HCT116 (cell line): Measurements from ENCODE around the gene RHD. TPM values are rescaled to one million over a fixed set of nuclear protein-coding genes. Genes with fewer than 3 reads are reported as not detected.

Experiments used
- ATAC-seq: fragments of 200-7000 bp; cut with Tn5 transposase; 2 replicates; pipeline ENCODE4 v1.9.1; 2020; ENCODE audit warnings: mild to moderate bottlenecking, moderate library complexity
- BruUV-seq: library from RNA; stranded (reverse); fragments of 400-500 nt; replicated peaks from 2 replicates; lab custom pipeline; 2021; lab: Mats Ljungman, UMichigan
- CTCF ChIA-PET: fragments of 300-600 bp; sonication (Branson Sonifier 250); formaldehyde crosslinking; loops from one replicate; lab custom pipeline; 2021; ENCODE audit warnings: antibody characterized with exemption; lab: Charles Lee
- POLR2A ChIA-PET: fragments of 300-600, 350-600 bp; sonication (Branson Sonifier 250); formaldehyde crosslinking; loops from one replicate; lab custom pipeline; 2021; ENCODE audit warnings: antibody characterized with exemption; lab: Charles Lee
- RAD21 ChIA-PET, 2 experiments: fragments of 300-600 bp; sonication (Branson Sonifier 250); formaldehyde crosslinking; loops; one replicate each; lab custom pipeline; 2023; ENCODE audit warnings: low total read pairs in 2 of 2; ENCODE audit not compliant: uncharacterized antibody in 2 of 2, unreplicated experiment in 2 of 2, low non-redundant PET in 1 of 2; lab: Charles Lee
- DNase-seq: peaks from one replicate; pipeline ENCODE4 v3.0.0-alpha.2; 2010; ENCODE audit warnings: low read depth, low spot score
- H2AFZ ChIP-seq: fragments of 200-600 bp; shearing (Covaris generic), sonication (generic); 2 replicates; pipeline ENCODE4 v1.6.1; 2017; ENCODE audit warnings: low read depth, mixed run types, mixed read lengths, antibody characterized with exemption, low read length; ENCODE audit not compliant: poor library complexity, severe bottlenecking
- H3K27ac ChIP-seq: 2 replicates; pipeline ENCODE4 v1.5.1; 2012; ENCODE audit warnings: low read depth, low read length
- H3K27me3 ChIP-seq: fragments of 200-600 bp; sonication (generic); 2 replicates; pipeline ENCODE4 v1.6.1; 2016; ENCODE audit warnings: mixed run types, low read length, mixed read lengths; ENCODE audit not compliant: insufficient read depth
- H3K36me3 ChIP-seq, 2 experiments: fragments of 200-500 bp in 1 of 2; fragments of 200-600 bp in 1 of 2; sonication (Bioruptor generic) in 1 of 2; sonication (generic) in 1 of 2; 2 replicates each; pipeline versions ENCODE4 v1.5.1 to v1.6.1; 2014 to 2016; ENCODE audit warnings: low read length in 2 of 2, inconsistent platforms in 1 of 2, mixed read lengths in 1 of 2, mixed run types in 1 of 2; ENCODE audit not compliant: insufficient read depth in 2 of 2, control insufficient read depth in 1 of 2
- H3K4me1 ChIP-seq, 2 experiments: fragments of 200-600 bp in 1 of 2; sonication (generic) in 1 of 2; 2 replicates each; pipeline versions ENCODE4 v1.5.1 to v1.6.1; 2012 to 2017; ENCODE audit warnings: low read length in 2 of 2, inconsistent platforms in 1 of 2, mild to moderate bottlenecking in 1 of 2, mixed read lengths in 1 of 2, mixed run types in 1 of 2, moderate library complexity in 1 of 2; ENCODE audit not compliant: insufficient read depth in 2 of 2, control insufficient read depth in 1 of 2
- H3K4me2 ChIP-seq: fragments of 200-600 bp; sonication (generic); 2 replicates; pipeline ENCODE4 v1.6.1; 2017; ENCODE audit warnings: mixed run types, low read length, mixed read lengths
- H3K4me3 ChIP-seq, 2 experiments: fragments of 200-600 bp in 1 of 2; sonication (generic) in 1 of 2; replicated peaks in 1 of 2; 2 replicates each; pipeline ENCODE4 v1.5.1; 2011 to 2016; ENCODE audit warnings: low read length in 2 of 2, control low read depth in 1 of 2, low read depth in 1 of 2, mild to moderate bottlenecking in 1 of 2, mixed read lengths in 1 of 2, mixed run types in 1 of 2
- H3K79me2 ChIP-seq: fragments of 200-600 bp; sonication (generic); 2 replicates; pipeline ENCODE4 v1.6.1; 2017; ENCODE audit warnings: mild to moderate bottlenecking, mixed run types, low read length, moderate library complexity, mixed read lengths; ENCODE audit not compliant: insufficient read depth
- H3K9ac ChIP-seq: fragments of 200-600 bp; sonication (generic); 2 replicates; pipeline ENCODE4 v1.6.1; 2016; ENCODE audit warnings: low read length, mixed read lengths
- H3K9me2 ChIP-seq: fragments of 200-600 bp; sonication (generic), shearing (Covaris generic); 2 replicates; pipeline ENCODE4 v1.6.1; 2017; ENCODE audit warnings: mixed run types, mild to moderate bottlenecking, moderate library complexity; ENCODE audit not compliant: insufficient read depth
- H3K9me3 ChIP-seq, 2 experiments: fragments of 200-500 bp in 1 of 2; fragments of 200-600 bp in 1 of 2; sonication (Bioruptor generic) in 1 of 2; sonication (generic) in 1 of 2; 2 replicates each; pipeline ENCODE4 v1.6.1; 2014 to 2017; ENCODE audit warnings: low read length in 2 of 2, mixed read lengths in 2 of 2, inconsistent platforms in 1 of 2, low read depth in 1 of 2, mild to moderate bottlenecking in 1 of 2, mixed run types in 1 of 2, moderate library complexity in 1 of 2; ENCODE audit not compliant: control insufficient read depth in 1 of 2, insufficient read depth in 1 of 2
- H4K20me1 ChIP-seq: fragments of 200-600 bp; sonication (generic), shearing (Covaris generic); 2 replicates; pipeline ENCODE4 v1.6.1; 2017; ENCODE audit warnings: mixed run types, mild to moderate bottlenecking, moderate library complexity; ENCODE audit not compliant: insufficient read depth
- CBX3 ChIP-seq: IDR thresholded peaks from 2 replicates; pipeline ENCODE4 v1.6.1; 2012; ENCODE audit warnings: low read depth
- CEBPB ChIP-seq: IDR thresholded peaks from 2 replicates; pipeline ENCODE4 v1.6.1; 2012; ENCODE audit warnings: low read depth
- EGR1 ChIP-seq: IDR thresholded peaks from 2 replicates; pipeline ENCODE4 v1.6.1; 2012; ENCODE audit warnings: low read depth
- ELF1 ChIP-seq: IDR thresholded peaks from 2 replicates; pipeline ENCODE4 v1.6.1; 2012; ENCODE audit warnings: low read depth, borderline replicate concordance
- EZH2phosphoT487 ChIP-seq: fragments of 200-600 bp; IDR thresholded peaks from 2 replicates; pipeline ENCODE4 v1.6.1; 2018; ENCODE audit warnings: antibody characterized with exemption, borderline replicate concordance
- SIN3A ChIP-seq: IDR thresholded peaks from 2 replicates; pipeline ENCODE4 v1.6.1; 2012; ENCODE audit warnings: low read depth
- SP1 ChIP-seq: IDR thresholded peaks from 2 replicates; pipeline ENCODE4 v1.6.1; 2012; ENCODE audit warnings: low read depth
- TCF7L2 ChIP-seq: IDR thresholded peaks from 2 replicates; pipeline ENCODE4 v1.7.0; 2011; ENCODE audit warnings: borderline replicate concordance, inconsistent platforms; ENCODE audit not compliant: insufficient read depth, insufficient read length; ENCODE audit errors: extremely low read depth
- ZFX ChIP-seq: fragments of 450-650 bp; IDR thresholded peaks from 2 replicates; pipeline ENCODE4 v1.6.1; 2017
- intact Hi-C: fragments of 100-400 bp; cut with micrococcal nuclease; formaldehyde crosslinking; loops from 2 replicates; pipeline ENCODE4 v1.10.0; 2022
- total RNA-seq: library from RNA; stranded (reverse); gene quantifications from one replicate; pipeline ENCODE4 v1.2.1, GENCODE V29; 2021; ENCODE audit not compliant: unreplicated experiment
- TF ChIP-seq, protein P1 (sequence below): IDR thresholded peaks from 2 replicates; pipeline ENCODE4 v1.6.1; 2012; ENCODE audit warnings: low read depth
- TF ChIP-seq, protein P2 (sequence below), 3 experiments: fragments of 200-600 bp in 1 of 3; sonication (generic) in 1 of 3; IDR thresholded peaks in 2 of 3; conservative IDR thresholded peaks in 1 of 3; 2 replicates each; pipeline ENCODE4 v1.5.1; 2012 to 2017; ENCODE audit warnings: low read depth in 2 of 3, low read length in 2 of 3, antibody characterized with exemption in 1 of 3, borderline replicate concordance in 1 of 3, control low read depth in 1 of 3, mild to moderate bottlenecking in 1 of 3, mixed read lengths in 1 of 3, mixed run types in 1 of 3, moderate library complexity in 1 of 3; ENCODE audit not compliant: insufficient read depth in 1 of 3
- TF ChIP-seq, protein P3 (sequence below): IDR thresholded peaks from 2 replicates; pipeline ENCODE4 v1.6.1; 2011; ENCODE audit warnings: mild to moderate bottlenecking, low read length, moderate library complexity; ENCODE audit not compliant: insufficient replicate concordance; ENCODE audit errors: extremely low read depth

Gene RHD
- total RNA-seq, 1 experiment from 2014 or later = not detected

DNA sequence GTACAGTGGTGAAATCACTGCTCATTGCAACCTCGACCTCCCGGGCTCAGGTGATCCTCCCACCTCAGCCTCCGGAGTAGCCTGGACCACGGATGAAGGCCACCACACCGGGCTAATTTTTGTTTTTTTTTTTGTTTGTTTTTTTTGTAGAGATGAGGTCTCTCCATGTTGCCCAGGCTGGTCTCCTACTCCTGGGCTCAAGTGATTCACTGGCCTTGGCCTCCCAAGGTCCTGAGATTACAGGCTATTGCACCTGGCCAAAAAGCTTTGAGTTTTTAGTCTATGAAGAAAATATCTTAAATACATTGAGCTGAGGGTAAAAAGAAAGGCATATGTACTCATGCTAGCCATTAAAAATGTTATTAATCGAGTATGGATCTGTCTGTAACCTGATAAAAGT, 69.4 kb downstream of the RHD start:
- POLR2A ChIA-PET = interaction anchor here (1.2 kb wide), 1 partner anchor 94 kb away, joined by 4 read pairs; the partner anchor contains the start of gene RSRP1
- no peak for TF ChIP-seq TCF7L2
- TF ChIP-seq SIN3A = no peak
- no peaks in the 10 kb centered on the region for H3K27me3 ChIP-seq
- no peak overlapping the region for H2AFZ ChIP-seq
- H3K9me3 ChIP-seq = no peaks in the 10 kb centered on the region
- ATAC-seq = no peak
- H3K9me2 ChIP-seq = no peaks in the 10 kb centered on the region
- intact Hi-C loops = loop anchor here (5.0 kb wide), 1 partner anchor 94 kb away; the partner anchor contains the start of gene RSRP1
- 0 out of 4 replicates have a peak, but pooled peaks cover 0 to 3% of the 10 kb centered on the region in 2 experiments for H3K36me3 ChIP-seq
- no peaks in the 10 kb centered on the region for H4K20me1 ChIP-seq
- no peak for DNase-seq
- no peak overlapping the region for H3K27ac ChIP-seq
- RAD21 ChIA-PET = no interaction called here
- peaks cover 24 to 26% of the 10 kb centered on the region in 2 experiments for H3K4me1 ChIP-seq
- H3K9ac ChIP-seq = no peak overlapping the region
- no peak overlapping the region for H3K4me3 ChIP-seq
- H3K79me2 ChIP-seq = peaks cover 60% of the 10 kb centered on the region
- CTCF ChIA-PET = no interaction called here
- no peak overlapping the region for H3K4me2 ChIP-seq
- BruUV-seq = no TSS peak

DNA sequence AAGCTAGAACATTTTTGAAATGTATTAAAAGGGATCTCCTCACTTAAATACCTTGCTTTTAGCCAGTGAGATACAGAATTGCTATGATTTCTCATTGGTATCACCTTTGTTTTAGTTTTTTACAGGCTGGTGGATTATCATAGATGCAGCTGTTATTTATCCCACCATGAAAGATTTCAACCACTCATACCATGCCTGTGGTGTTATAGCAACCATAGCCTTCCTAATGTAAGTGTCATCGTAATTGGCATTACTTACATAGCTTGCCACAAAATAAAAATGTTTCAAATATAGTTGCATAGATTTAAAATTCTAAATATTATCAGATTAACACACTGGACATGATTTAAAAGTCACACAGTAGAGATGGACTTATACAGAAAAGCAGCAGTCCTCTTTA, 70.5 kb downstream of the RHD start:
- RAD21 ChIA-PET = no interaction called here
- TF ChIP-seq ZFX (no peak), CBX3 (no peak), TCF7L2 (no peak), CEBPB (no peak), EZH2phosphoT487 (no peak), SP1 (no peak), EGR1 (no peak), SIN3A (no peak), ELF1 (no peak)
- TF ChIP-seq, protein P1, sequence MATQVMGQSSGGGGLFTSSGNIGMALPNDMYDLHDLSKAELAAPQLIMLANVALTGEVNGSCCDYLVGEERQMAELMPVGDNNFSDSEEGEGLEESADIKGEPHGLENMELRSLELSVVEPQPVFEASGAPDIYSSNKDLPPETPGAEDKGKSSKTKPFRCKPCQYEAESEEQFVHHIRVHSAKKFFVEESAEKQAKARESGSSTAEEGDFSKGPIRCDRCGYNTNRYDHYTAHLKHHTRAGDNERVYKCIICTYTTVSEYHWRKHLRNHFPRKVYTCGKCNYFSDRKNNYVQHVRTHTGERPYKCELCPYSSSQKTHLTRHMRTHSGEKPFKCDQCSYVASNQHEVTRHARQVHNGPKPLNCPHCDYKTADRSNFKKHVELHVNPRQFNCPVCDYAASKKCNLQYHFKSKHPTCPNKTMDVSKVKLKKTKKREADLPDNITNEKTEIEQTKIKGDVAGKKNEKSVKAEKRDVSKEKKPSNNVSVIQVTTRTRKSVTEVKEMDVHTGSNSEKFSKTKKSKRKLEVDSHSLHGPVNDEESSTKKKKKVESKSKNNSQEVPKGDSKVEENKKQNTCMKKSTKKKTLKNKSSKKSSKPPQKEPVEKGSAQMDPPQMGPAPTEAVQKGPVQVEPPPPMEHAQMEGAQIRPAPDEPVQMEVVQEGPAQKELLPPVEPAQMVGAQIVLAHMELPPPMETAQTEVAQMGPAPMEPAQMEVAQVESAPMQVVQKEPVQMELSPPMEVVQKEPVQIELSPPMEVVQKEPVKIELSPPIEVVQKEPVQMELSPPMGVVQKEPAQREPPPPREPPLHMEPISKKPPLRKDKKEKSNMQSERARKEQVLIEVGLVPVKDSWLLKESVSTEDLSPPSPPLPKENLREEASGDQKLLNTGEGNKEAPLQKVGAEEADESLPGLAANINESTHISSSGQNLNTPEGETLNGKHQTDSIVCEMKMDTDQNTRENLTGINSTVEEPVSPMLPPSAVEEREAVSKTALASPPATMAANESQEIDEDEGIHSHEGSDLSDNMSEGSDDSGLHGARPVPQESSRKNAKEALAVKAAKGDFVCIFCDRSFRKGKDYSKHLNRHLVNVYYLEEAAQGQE = no peak
- TF ChIP-seq, protein P2, sequence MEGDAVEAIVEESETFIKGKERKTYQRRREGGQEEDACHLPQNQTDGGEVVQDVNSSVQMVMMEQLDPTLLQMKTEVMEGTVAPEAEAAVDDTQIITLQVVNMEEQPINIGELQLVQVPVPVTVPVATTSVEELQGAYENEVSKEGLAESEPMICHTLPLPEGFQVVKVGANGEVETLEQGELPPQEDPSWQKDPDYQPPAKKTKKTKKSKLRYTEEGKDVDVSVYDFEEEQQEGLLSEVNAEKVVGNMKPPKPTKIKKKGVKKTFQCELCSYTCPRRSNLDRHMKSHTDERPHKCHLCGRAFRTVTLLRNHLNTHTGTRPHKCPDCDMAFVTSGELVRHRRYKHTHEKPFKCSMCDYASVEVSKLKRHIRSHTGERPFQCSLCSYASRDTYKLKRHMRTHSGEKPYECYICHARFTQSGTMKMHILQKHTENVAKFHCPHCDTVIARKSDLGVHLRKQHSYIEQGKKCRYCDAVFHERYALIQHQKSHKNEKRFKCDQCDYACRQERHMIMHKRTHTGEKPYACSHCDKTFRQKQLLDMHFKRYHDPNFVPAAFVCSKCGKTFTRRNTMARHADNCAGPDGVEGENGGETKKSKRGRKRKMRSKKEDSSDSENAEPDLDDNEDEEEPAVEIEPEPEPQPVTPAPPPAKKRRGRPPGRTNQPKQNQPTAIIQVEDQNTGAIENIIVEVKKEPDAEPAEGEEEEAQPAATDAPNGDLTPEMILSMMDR (IDR thresholded peaks at IDR 0.05 in 2 of 3, conservative IDR thresholded peaks at IDR 0.05 in 1 of 3; ENCODE audit: borderline replicate concordance in 1 of 3, insufficient read depth in 1 of 3, low read depth in 2 of 3, low read length in 2 of 3) = no peak
- TF ChIP-seq, protein P3, sequence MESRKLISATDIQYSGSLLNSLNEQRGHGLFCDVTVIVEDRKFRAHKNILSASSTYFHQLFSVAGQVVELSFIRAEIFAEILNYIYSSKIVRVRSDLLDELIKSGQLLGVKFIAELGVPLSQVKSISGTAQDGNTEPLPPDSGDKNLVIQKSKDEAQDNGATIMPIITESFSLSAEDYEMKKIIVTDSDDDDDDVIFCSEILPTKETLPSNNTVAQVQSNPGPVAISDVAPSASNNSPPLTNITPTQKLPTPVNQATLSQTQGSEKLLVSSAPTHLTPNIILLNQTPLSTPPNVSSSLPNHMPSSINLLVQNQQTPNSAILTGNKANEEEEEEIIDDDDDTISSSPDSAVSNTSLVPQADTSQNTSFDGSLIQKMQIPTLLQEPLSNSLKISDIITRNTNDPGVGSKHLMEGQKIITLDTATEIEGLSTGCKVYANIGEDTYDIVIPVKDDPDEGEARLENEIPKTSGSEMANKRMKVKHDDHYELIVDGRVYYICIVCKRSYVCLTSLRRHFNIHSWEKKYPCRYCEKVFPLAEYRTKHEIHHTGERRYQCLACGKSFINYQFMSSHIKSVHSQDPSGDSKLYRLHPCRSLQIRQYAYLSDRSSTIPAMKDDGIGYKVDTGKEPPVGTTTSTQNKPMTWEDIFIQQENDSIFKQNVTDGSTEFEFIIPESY = no peak

More for the DNA sequence above, 70.5 kb downstream of the RHD start:
- H3K4me3 ChIP-seq = no peak overlapping the region
- no peak for DNase-seq
- ChIA-PET POLR2A (no interaction called here), CTCF (no interaction called here)
- H3K4me1 ChIP-seq = peaks cover 24 to 26% of the 10 kb centered on the region in 2 experiments
- ATAC-seq = no peak
- no peak overlapping the region for H2AFZ ChIP-seq
- 0 out of 4 replicates have a peak, but pooled peaks cover 0 to 3% of the 10 kb centered on the region in 2 experiments for H3K36me3 ChIP-seq
- no peaks in the 10 kb centered on the region for H3K27me3 ChIP-seq
- H3K9ac ChIP-seq = no peak overlapping the region
- H4K20me1 ChIP-seq = no peaks in the 10 kb centered on the region
- peaks cover 60% of the 10 kb centered on the region for H3K79me2 ChIP-seq
- H3K9me3 ChIP-seq = no peaks in the 10 kb centered on the region
- BruUV-seq = no TSS peak
- intact Hi-C loops = loop anchor here (5.0 kb wide), 1 partner anchor 96 kb away; the partner anchor contains the start of gene RSRP1
- H3K27ac ChIP-seq = no peak overlapping the region; the same call in 1 of the 2 replicates
- H3K4me2 ChIP-seq = peak overlapping the region; percentile 49; the same call in 1 of the 2 replicates
- H3K9me2 ChIP-seq = no peaks in the 10 kb centered on the region
